Mononuclear cell (primary cell): Measurements from ENCODE around the gene IL1RAPL1. TPM values are rescaled to one million over a fixed set of nuclear protein-coding genes. Genes with fewer than 3 reads are reported as not detected.

ENCODE experiments used
- H3K27me3 ChIP-seq: 2 replicates; pipeline ENCODE4 v1.6.0; 2011; ENCODE audit warnings: low read length, control low read depth; ENCODE audit not compliant: insufficient read depth
- H3K4me1 ChIP-seq: 2 replicates; pipeline ENCODE4 v1.5.1; 2011; ENCODE audit warnings: mild to moderate bottlenecking, low read length, control low read depth; ENCODE audit not compliant: insufficient read depth
- H3K4me3 ChIP-seq: 2 replicates; pipeline ENCODE4 v1.5.1; 2011; ENCODE audit warnings: mild to moderate bottlenecking, low read length, moderate library complexity
- H3K9me3 ChIP-seq: 2 replicates; pipeline ENCODE4 v1.5.1; 2011; ENCODE audit warnings: low read depth, mild to moderate bottlenecking, control low read depth, low read length
- total RNA-seq: library from RNA; depleted of rRNA; stranded (reverse); fragments of >200 nt; gene quantifications from one replicate; pipeline ENCODE4 v1.2.3, GENCODE V29; 2012

The IL1RAPL1 gene
- total RNA-seq, 1 donor, result under 0.01 TPM

DNA sequence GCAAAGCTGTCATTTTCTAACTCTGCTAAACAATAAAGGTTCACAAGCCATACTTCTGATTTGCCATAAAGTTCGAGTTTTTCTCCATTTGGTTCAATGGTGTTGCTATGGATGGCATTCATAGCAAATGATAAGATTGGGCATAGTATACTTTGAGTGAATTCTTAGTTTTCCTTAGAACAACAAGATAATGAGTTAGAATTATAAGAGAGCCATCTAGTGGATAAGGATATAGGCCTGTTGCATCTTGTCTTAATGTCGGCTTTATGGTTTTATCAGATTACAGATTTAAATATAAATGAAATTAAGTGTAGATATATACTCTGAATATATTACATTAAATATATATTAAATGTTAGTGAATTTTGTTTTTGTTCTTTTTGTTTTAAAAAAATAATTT, 644.6 kb downstream of the IL1RAPL1 start:
- H3K9me3 ChIP-seq, result no peaks in the 10 kb centered on the region
- H3K4me1 ChIP-seq, result no peaks in the 10 kb centered on the region
- H3K4me3 ChIP-seq, result no peak overlapping the region
- H3K27me3 ChIP-seq, result no peaks in the 10 kb centered on the region

DNA sequence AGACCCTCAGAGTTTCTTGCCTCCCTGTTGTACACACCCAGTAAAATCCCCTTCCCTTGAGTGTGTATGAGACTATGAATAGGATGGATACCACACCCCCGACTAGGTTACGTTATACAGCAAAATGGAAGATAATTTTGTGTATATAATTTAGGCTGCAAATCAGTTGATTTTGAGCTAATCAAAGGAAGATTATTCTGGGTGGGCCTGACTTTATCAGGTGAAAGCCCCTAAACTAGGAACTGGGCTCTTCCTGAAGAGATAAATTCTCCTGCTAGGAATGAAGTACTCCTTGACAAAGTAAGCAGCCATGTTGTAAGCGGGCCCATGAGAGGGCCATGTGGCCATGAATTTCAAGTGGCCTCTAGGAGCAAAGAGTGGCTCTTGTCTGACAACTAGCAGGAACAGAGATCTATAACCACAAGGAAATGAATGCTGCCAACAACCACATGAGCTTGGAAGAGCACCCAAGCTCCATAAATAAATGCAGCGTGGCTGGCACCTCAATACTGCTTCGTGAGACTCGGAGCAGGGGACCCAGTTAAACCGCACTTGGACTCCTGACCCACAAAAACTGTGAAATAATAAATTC, 646.4 kb downstream of the IL1RAPL1 start:
- Histone ChIP-seq H3K4me3 (no peak overlapping the region), H3K27me3 (no peaks in the 10 kb centered on the region), H3K9me3 (no peaks in the 10 kb centered on the region), H3K4me1 (no peaks in the 10 kb centered on the region)

DNA sequence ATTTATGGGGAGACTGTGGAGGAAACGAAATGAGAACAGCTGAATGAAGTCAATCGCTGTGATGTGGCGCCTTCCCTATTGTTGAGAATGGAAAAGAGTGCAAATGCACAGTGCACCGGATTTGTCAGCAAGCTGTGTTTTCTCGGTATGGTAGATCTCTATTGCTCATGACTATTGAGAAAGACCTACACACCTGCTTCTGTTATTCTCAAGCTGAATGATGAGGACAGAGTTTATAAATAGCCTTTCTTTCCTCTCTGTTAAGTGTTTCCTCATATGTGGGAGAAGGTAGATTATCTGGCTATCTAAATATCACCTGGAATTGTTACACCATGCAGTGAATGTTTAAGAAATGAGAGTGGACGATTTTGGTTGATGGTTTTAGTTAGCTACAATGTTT, 650.7 kb downstream of the IL1RAPL1 start:
- no peak overlapping the region for H3K4me3 ChIP-seq
- no peaks in the 10 kb centered on the region for H3K27me3 ChIP-seq
- H3K9me3 ChIP-seq, result no peaks in the 10 kb centered on the region
- no peaks in the 10 kb centered on the region for H3K4me1 ChIP-seq

DNA sequence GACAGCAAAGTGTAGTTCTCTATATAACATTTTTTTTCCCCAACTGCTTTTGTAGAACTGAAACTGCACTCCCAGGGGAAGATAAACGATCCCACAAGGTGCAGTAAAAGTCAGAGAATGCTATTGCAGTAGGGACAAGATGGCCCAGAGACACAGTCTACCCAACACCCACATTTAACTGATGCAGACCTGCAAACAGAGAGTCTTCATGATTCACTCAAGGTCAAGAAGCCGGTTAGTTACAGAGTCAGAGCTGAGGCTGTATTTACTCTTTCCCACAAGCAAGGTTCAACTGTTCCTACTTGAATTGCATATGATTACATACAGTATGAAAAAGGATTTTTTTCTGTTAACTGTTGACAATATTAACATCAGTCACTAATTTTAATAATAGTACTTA, 654.6 kb downstream of the IL1RAPL1 start:
- Histone ChIP-seq H3K4me1 (no peaks in the 10 kb centered on the region), H3K4me3 (no peak overlapping the region), H3K27me3 (no peaks in the 10 kb centered on the region), H3K9me3 (no peaks in the 10 kb centered on the region)

DNA sequence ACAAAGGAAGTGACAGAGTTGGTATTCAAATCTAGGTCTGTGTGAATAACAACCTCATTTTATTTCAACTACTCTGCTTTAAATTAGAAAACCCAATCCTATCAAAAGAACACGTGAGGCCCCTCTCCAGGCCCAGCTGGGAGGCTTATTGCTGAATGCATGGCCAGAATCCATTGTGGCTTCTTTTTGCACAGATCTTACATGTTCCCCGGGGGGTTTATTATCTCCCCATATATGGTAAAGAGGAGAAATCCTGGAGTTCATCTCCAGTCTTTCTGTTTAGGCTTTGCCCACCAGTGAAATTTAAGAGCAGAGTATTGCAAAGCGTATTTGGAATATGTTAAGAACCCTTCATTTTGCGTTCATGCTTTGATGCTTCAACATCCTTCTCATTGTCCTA, 655.6 kb downstream of the IL1RAPL1 start:
- Histone ChIP-seq H3K4me3 (no peak overlapping the region), H3K9me3 (no peaks in the 10 kb centered on the region), H3K27me3 (no peaks in the 10 kb centered on the region), H3K4me1 (no peaks in the 10 kb centered on the region)

- Histone ChIP-seq H3K27me3 (no peaks in the 10 kb centered on the region), H3K4me1 (no peaks in the 10 kb centered on the region), H3K9me3 (no peaks in the 10 kb centered on the region), H3K4me3 (no peak overlapping the region)
Observed at GRCh38 chrX:29243942-29244341, 656.7 kb downstream of the IL1RAPL1 start.

- Histone ChIP-seq H3K4me1 (no peaks in the 10 kb centered on the region), H3K4me3 (no peak overlapping the region), H3K27me3 (no peaks in the 10 kb centered on the region), H3K9me3 (no peaks in the 10 kb centered on the region)
Observed at GRCh38 chrX:29254515-29254914, 667.3 kb downstream of the IL1RAPL1 start.

GRCh38 chrX:29257521-29257920, 670.3 kb downstream of the IL1RAPL1 start:
- H3K4me1 ChIP-seq, result no peaks in the 10 kb centered on the region

DNA sequence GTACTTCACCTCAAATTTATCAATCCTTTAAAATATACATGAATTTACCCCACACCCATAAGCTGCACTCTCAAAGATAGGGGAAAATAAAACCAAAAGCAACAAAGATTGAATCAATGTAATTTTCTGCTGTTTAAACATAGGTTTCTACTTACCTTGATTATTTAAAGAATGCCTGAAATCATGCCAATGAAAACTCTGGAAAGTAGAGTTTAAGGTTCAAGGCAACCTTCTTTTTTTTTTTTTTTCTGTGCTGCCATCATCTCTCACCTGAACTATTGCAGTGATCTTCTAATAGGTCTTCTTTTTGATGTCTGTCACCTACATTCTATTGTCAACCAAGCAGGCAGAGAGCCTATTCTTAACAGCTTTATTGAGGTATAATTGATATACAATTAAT, 682.1 kb downstream of the IL1RAPL1 start:
- Histone ChIP-seq H3K27me3 (no peaks in the 10 kb centered on the region), H3K4me1 (no peaks in the 10 kb centered on the region), H3K4me3 (no peak overlapping the region), H3K9me3 (no peaks in the 10 kb centered on the region)

More at GRCh38 chrX:29257521-29257920, 670.3 kb downstream of the IL1RAPL1 start:
- Histone ChIP-seq H3K9me3 (no peaks in the 10 kb centered on the region), H3K27me3 (no peaks in the 10 kb centered on the region), H3K4me3 (no peak overlapping the region)

- Histone ChIP-seq H3K9me3 (no peaks in the 10 kb centered on the region), H3K27me3 (no peaks in the 10 kb centered on the region), H3K4me3 (no peak overlapping the region), H3K4me1 (no peaks in the 10 kb centered on the region)
Observed at GRCh38 chrX:29274517-29274916, 687.3 kb downstream of the IL1RAPL1 start.

GRCh38 chrX:29275928-29276327, 688.7 kb downstream of the IL1RAPL1 start:
- Histone ChIP-seq H3K27me3 (no peaks in the 10 kb centered on the region), H3K9me3 (no peaks in the 10 kb centered on the region), H3K4me3 (no peak overlapping the region), H3K4me1 (no peaks in the 10 kb centered on the region)

- Histone ChIP-seq H3K4me1 (no peaks in the 10 kb centered on the region), H3K9me3 (no peaks in the 10 kb centered on the region), H3K27me3 (no peaks in the 10 kb centered on the region), H3K4me3 (no peak overlapping the region)
Observed at GRCh38 chrX:29281078-29281742, 694.0 kb downstream of the IL1RAPL1 start.

- Histone ChIP-seq H3K9me3 (no peaks in the 10 kb centered on the region), H3K4me1 (no peaks in the 10 kb centered on the region), H3K27me3 (no peaks in the 10 kb centered on the region), H3K4me3 (no peak overlapping the region)
Observed at GRCh38 chrX:29285664-29286063, 698.4 kb downstream of the IL1RAPL1 start.

DNA sequence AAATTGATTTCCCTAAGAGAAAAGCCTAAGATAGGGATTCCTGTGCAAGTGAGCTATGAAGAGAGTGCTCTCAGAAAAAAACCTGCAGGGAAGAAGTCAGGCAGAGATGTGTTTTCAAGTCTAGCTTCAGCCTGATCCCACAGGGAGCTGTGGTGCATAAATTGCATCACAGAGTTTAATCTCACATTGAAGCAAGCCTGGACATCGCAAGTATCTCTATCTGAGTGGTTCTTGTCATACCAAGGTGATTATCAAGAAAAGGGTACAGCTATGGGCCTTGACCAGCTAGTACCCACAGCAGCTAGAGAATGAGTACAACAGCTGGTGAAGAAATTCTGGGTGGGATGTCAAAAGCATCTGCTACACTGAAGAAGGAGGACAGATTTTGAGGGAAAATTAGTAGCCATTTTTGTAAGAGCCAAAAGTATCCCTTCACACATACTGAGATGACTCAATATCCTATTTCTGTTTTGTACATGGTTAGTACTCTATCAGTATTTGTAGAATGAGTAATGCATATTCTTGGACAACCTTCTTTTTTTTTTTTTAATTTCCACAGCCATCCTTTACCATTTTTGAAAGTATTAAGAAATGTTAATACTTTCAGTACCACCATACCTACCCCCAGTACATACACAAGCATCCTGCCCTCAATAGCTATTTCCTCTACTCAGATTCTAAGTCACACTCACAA, 708.9 kb downstream of the IL1RAPL1 start:
- Histone ChIP-seq H3K27me3 (no peaks in the 10 kb centered on the region), H3K4me1 (no peaks in the 10 kb centered on the region), H3K4me3 (no peak overlapping the region), H3K9me3 (no peaks in the 10 kb centered on the region)

GRCh38 chrX:29297171-29297800, 710.0 kb downstream of the IL1RAPL1 start:
- Histone ChIP-seq H3K4me3 (no peak overlapping the region), H3K4me1 (no peaks in the 10 kb centered on the region), H3K27me3 (no peaks in the 10 kb centered on the region), H3K9me3 (no peaks in the 10 kb centered on the region)
